Neural cell (in vitro differentiated cells): Measurements from ENCODE around the gene GRK4. TPM values are rescaled to one million over a fixed set of nuclear protein-coding genes. Genes with fewer than 3 reads are reported as not detected.

Source experiments
- H2AFZ ChIP-seq: fragments of 200-600, 300-800 bp; sonication (generic), shearing (Covaris generic); 2 replicates; pipeline ENCODE4 v1.6.0; 2014; ENCODE audit warnings: low read depth, mild to moderate bottlenecking, antibody characterized with exemption, low read length, moderate library complexity
- H3F3A ChIP-seq: fragments of 200-600 bp; shearing (Covaris generic); 2 replicates; pipeline ENCODE4 v1.6.1; 2016; ENCODE audit warnings: mild to moderate bottlenecking, moderate library complexity, mixed read lengths, antibody characterized with exemption, low read length; ENCODE audit not compliant: insufficient read depth, poor library complexity, severe bottlenecking
- H3K27ac ChIP-seq: fragments of 200-600, 300-800 bp; sonication (generic), shearing (Covaris generic); 2 replicates; pipeline ENCODE4 v1.5.1; 2014; ENCODE audit warnings: mild to moderate bottlenecking, low read length, moderate library complexity
- H3K27me3 ChIP-seq: fragments of 300-800, 200-600 bp; sonication (generic), shearing (Covaris generic); 2 replicates; pipeline ENCODE4 v1.6.0; 2014; ENCODE audit warnings: mild to moderate bottlenecking, low read depth, low read length, moderate library complexity; ENCODE audit not compliant: insufficient read depth
- H3K36me3 ChIP-seq: fragments of 300-800, 200-600 bp; sonication (generic), shearing (Covaris generic); 2 replicates; pipeline ENCODE4 v1.5.1; 2014; ENCODE audit warnings: mild to moderate bottlenecking, antibody characterized with exemption, low read length, moderate library complexity; ENCODE audit not compliant: insufficient read depth
- H3K4me2 ChIP-seq: fragments of 300-800, 200-600 bp; sonication (generic), shearing (Covaris generic); 2 replicates; pipeline ENCODE4 v1.6.0; 2014; ENCODE audit warnings: mild to moderate bottlenecking, low read length
- H3K4me3 ChIP-seq: fragments of 300-800, 200-600 bp; sonication (generic), shearing (Covaris generic); 2 replicates; pipeline ENCODE4 v1.5.1; 2014; ENCODE audit warnings: mild to moderate bottlenecking, low read length, moderate library complexity
- H3K79me2 ChIP-seq: fragments of 200-600 bp; shearing (Covaris generic); replicated peaks from 2 replicates; pipeline ENCODE4 v1.6.0; 2014; ENCODE audit warnings: mild to moderate bottlenecking, low read length, moderate library complexity; ENCODE audit not compliant: insufficient read depth
- H3K9ac ChIP-seq: fragments of 300-800, 200-600 bp; sonication (generic), shearing (Covaris generic); 2 replicates; pipeline ENCODE4 v1.6.1; 2016; ENCODE audit warnings: mild to moderate bottlenecking, low read length, mixed read lengths
- H3K9me2 ChIP-seq: fragments of 200-600 bp; shearing (Covaris generic); 2 replicates; pipeline ENCODE4 v1.6.1; 2016; ENCODE audit warnings: mild to moderate bottlenecking, low read length, mixed read lengths; ENCODE audit not compliant: insufficient read depth
- H3K9me3 ChIP-seq: fragments of 200-600, 300-800 bp; sonication (generic), shearing (Covaris generic); 2 replicates; pipeline ENCODE4 v1.6.1; 2016; ENCODE audit warnings: mild to moderate bottlenecking, mixed run types, low read length, moderate library complexity, mixed read lengths
- H4K20me1 ChIP-seq: fragments of 200-600 bp; shearing (Covaris generic); 2 replicates; pipeline ENCODE4 v1.6.1; 2016; ENCODE audit warnings: mild to moderate bottlenecking, mixed run types; ENCODE audit not compliant: insufficient read depth
- CTCF ChIP-seq: fragments of 450-650 bp; IDR thresholded peaks from 2 replicates; pipeline ENCODE4 v1.5.1; 2014; ENCODE audit warnings: antibody characterized with exemption, mild to moderate bottlenecking, moderate library complexity; ENCODE audit not compliant: poor library complexity, severe bottlenecking
- EP300 ChIP-seq: fragments of 450-650 bp; conservative IDR thresholded peaks from 2 replicates; pipeline ENCODE4 v1.6.1; 2014; ENCODE audit warnings: antibody characterized with exemption, mild to moderate bottlenecking, moderate library complexity; ENCODE audit not compliant: poor library complexity, severe bottlenecking
- EZH2 ChIP-seq: fragments of 200-600, 300-800 bp; shearing (Covaris generic), sonication (generic); IDR thresholded peaks from 2 replicates; pipeline ENCODE4 v1.6.1; 2014; ENCODE audit warnings: antibody characterized with exemption, low read length, borderline replicate concordance, mild to moderate bottlenecking; ENCODE audit not compliant: insufficient read depth, poor library complexity, severe bottlenecking
- MXI1 ChIP-seq: fragments of 450-650 bp; conservative IDR thresholded peaks from 2 replicates; pipeline ENCODE4 v1.6.1; 2014; ENCODE audit warnings: antibody characterized with exemption, mild to moderate bottlenecking; ENCODE audit not compliant: poor library complexity, severe bottlenecking
- POLR2AphosphoS5 ChIP-seq: IDR thresholded peaks from 2 replicates; pipeline ENCODE4 v1.6.1; 2012
- RAD21 ChIP-seq: fragments of 450-650 bp; conservative IDR thresholded peaks from 2 replicates; pipeline ENCODE4 v1.6.1; 2014; ENCODE audit warnings: antibody characterized with exemption, mild to moderate bottlenecking, moderate library complexity
- REST ChIP-seq: IDR thresholded peaks from 2 replicates; pipeline ENCODE4 v1.6.1; 2012; ENCODE audit warnings: borderline replicate concordance
- SMC3 ChIP-seq: fragments of 450-650 bp; conservative IDR thresholded peaks from 2 replicates; pipeline ENCODE4 v1.6.1; 2014; ENCODE audit warnings: antibody characterized with exemption, mild to moderate bottlenecking, moderate library complexity; ENCODE audit not compliant: poor library complexity
- TAF1 ChIP-seq: IDR thresholded peaks from 2 replicates; pipeline ENCODE4 v1.6.1; 2012; ENCODE audit warnings: low read depth
- polyA plus RNA-seq: library from polyadenylated mRNA; depleted of rRNA; stranded (reverse); fragments of >200 nt; gene quantifications from 2 replicates; pipeline ENCODE4 v1.2.3, GENCODE V29; 2014

GRK4 gene
- polyA plus RNA-seq, 1 donor from 2014 or later = 17.4 TPM

DNA sequence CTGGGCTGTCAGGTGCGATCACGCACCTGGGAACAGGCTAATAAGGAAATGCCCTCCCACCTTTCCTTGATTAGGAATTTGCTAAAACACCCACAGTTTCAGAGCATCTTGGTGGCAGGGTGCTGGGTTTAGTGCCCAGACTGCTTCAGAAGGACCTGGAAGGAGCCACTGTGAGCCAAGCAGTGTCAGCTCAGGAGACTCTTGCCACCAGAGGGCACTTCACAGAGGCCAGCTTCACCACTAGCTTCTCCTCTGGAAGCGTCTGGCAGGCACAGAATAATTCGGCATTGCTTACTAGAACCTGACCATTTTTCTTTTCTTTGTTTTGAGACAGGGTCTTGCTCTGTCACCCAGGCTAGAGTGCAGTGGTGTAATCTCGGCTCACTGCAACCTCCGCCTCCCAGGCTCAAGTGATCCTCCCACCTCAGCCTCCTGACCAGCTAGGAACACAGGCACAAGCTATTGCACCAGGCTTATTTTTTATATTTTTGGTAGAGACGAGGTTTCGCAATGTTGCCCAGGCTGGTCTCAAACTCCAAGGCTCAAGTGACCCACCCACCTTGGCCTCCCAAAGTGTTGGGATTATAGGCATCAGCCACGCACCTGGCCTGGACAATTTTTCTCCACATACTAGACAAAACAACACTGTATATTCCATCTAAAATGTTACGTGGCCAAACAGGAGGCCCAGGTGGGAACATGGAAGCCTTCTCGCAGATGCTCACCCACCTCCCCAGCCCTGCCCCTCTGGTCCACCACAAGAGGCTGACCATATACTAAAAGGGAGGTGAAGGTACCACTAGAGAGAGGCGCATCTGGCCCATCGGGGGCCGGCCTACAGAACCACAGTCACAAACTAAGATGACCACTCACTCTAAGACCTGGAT is 14.2 kb upstream of the GRK4 start:
- Histone ChIP-seq H3K9ac (no peak overlapping the region), H3K79me2 (no peaks in the 10 kb centered on the region), H3K4me2 (no peak overlapping the region), H3K27ac (no peak overlapping the region), H4K20me1 (no peaks in the 10 kb centered on the region), H2AFZ (no peak overlapping the region), H3K27me3 (no peaks in the 10 kb centered on the region), H3K9me2 (no peaks in the 10 kb centered on the region), H3K9me3 (no peaks in the 10 kb centered on the region), H3F3A (no peaks in the 10 kb centered on the region), H3K36me3 (peaks cover 6% of the 10 kb centered on the region), H3K4me3 (no peak overlapping the region)
- TF ChIP-seq RAD21 (no peak), SMC3 (peak; percentile 33)

DNA sequence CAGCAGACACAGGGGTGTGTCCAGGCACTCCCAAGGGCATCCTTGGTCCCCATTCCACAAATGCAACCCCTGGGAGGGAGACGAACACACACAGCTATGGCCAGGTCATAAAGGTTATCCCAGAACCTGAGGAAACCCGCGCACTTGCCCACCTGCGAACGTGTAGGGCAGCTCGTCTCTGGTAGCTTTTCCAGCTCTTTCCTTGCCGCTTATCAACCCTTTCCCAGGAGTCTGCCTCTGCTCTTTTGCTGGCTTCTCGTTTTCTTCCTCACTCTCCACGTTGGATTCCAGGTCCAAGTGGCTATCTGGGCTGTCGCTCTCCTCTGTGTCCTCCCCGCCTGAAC is 13.6 kb upstream of the GRK4 start:
- H3K9ac ChIP-seq = no peak overlapping the region
- H3K4me3 ChIP-seq = no peak overlapping the region
- TF ChIP-seq EP300 (no peak), MXI1 (no peak), RAD21 (no peak), CTCF (no peak), SMC3 (no peak), TAF1 (no peak), POLR2AphosphoS5 (no peak), EZH2 (no peak), REST (no peak)
- H3K4me2 ChIP-seq = no peak overlapping the region
- no peak overlapping the region for H3K27ac ChIP-seq
- no peak overlapping the region for H2AFZ ChIP-seq
- H3K9me2 ChIP-seq = no peaks in the 10 kb centered on the region
- H3F3A ChIP-seq = no peaks in the 10 kb centered on the region
- H3K9me3 ChIP-seq = no peaks in the 10 kb centered on the region
- no peaks in the 10 kb centered on the region for H3K27me3 ChIP-seq
- no peaks in the 10 kb centered on the region for H4K20me1 ChIP-seq
- no peaks in the 10 kb centered on the region for H3K79me2 ChIP-seq
- H3K36me3 ChIP-seq = peaks cover 6% of the 10 kb centered on the region
